Measurements from ENCODE around the gene DPEP3.
A peak's percentile ranks its signal among the peaks of the same experiment; 100 is the strongest.

The DPEP3 gene

DNA sequence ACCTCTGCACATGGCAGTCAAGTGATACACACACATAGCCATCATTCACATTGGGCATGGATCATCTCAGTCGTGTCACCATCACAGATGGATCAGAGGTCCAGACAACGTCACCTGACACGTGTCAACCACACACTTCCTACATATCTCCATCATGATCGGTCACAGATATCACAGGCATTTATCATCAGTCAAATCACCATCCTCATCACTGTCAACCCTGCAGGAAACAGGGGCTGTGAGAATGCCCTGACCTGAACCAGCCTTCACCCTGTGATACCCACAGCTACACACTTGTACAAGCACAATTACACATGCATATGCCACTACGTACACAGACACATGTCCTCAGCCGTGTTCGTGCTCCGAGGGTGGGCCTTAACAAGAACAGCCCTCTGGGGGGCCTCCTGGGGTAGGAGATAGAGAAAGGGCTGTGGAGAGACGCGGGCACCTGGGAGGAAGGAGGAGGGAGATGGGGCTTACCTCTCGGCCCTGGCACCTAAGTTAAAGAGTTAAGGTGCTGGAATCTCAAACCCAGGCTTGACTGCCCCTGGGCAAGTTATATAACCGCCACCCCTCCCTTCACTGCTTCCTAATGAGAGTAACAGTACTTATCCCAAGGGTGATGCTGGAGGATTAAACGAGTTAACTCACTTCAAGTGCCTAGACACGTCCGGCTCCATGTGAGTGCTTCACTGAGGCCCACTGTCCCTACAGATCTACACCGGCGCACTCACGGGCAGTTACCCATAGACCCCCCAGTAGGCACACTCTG, 12.9 kb downstream of the DPEP3 start:
- DNase-seq = no peak

DNA sequence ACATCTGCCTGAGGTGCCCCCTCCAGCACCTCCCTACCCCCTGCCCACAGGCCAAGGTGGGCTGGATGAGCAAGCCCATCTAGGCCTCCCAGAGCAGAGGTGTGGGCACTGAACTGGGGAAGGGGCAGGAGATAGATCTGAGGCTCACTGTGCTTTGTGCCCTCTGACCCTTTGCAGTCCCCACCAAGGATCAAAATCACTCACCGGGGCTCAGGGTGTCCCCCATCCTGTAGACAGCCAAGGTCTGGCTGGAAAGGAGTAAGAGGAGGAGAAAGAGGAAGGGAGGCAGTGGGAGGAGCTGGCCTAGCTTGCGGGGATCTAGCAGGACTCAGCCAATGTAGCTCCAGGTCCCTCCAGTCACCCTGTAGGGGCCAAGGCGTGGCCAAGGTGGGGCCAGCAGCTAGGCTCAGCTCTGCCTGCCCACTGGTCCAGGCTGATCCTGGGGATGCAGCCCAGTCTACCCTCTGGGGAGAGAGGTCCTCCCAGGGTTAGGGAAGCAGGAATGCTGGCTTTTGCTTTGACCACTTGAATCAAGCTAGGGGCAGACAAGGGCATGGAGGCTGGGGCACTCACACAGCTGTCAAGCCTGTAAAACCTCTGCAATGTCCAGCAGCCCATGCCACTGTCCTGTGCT, 13.6 kb downstream of the DPEP3 start:
- peak in 1 of 51 donors; percentile 31 for DNase-seq

GRCh38 chr16:67965668-67966548, 14.4 kb downstream of the DPEP3 start:
- no peak for DNase-seq

- no peak for DNase-seq
These were observed 15.7 kb downstream of the DPEP3 start for GRCh38 chr16:67964477-67965131.

- DNase-seq = peak in 7 of 51 donors; percentile 18 to 55 (median 45)
These were observed 16.5 kb downstream of the DPEP3 start for GRCh38 chr16:67963662-67964321.

DNA sequence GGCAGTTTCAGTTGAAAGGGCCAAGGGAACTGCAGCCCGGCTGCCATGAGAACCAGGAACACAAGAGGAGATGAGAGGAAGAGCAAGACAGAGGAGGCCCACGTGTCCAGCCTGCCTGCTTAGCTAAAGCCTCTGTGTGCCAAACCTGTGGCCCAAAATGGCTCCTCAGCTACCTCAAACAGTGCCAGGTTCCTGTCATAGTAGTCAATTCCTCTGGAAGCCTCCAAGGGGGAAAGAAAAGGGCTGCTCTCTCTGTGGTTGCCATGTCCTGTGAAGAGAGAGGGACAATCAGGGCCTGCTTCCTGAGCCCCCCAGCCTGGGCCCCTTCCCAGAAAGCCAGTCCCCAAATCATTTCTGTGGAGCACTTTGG, 17.0 kb downstream of the DPEP3 start:
- peak in 16 of 51 donors; percentile 5 to 62 (median 46) for DNase-seq

- DNase-seq = no peak
These were observed 18.2 kb downstream of the DPEP3 start for GRCh38 chr16:67962135-67962534.

DNA sequence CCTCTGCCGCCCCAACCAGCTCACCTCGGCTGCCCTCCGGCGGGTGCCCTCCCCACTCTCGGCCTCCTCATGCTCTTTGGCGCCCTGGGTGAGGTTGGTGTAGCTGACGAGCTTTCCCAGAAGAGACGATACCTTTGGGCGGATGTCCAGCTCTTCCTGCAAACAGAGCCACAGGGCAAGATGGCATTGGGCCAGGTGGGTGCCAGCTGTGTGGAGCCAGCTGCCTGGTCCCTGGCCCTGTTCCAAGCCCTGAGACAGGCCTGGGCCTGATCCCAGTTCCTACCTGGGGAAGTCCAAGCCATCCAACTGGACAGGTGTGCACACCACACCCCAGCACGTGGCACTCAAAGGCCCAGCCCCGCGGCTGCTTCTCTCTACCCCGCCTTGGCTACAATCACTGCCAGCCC, 18.7 kb downstream of the DPEP3 start:
- DNase-seq = peak in 1 of 51 donors; percentile 25

GRCh38 chr16:67959536-67960329, 20.6 kb downstream of the DPEP3 start:
- DNase-seq = no peak

DNA sequence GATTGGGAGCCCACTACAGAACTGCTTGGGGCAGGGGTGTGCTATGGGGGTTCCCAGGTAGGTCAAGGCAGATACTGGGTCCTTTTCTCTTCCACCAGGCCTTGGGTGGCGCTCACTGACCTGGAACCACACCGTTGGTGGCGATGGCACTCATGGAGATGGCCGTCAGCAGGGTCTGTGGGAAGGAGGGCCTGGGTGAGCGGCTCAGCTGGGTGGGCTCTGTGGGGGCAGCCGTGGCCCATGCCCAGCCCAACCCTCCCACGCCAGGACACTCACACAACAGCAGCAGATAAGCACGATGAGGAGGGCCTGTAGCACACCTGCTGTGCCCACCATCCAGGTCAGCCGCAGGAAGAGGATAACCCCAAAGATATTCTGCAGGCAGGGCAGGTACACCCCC, 22.7 kb downstream of the DPEP3 start:
- DNase-seq = no peak

DNA sequence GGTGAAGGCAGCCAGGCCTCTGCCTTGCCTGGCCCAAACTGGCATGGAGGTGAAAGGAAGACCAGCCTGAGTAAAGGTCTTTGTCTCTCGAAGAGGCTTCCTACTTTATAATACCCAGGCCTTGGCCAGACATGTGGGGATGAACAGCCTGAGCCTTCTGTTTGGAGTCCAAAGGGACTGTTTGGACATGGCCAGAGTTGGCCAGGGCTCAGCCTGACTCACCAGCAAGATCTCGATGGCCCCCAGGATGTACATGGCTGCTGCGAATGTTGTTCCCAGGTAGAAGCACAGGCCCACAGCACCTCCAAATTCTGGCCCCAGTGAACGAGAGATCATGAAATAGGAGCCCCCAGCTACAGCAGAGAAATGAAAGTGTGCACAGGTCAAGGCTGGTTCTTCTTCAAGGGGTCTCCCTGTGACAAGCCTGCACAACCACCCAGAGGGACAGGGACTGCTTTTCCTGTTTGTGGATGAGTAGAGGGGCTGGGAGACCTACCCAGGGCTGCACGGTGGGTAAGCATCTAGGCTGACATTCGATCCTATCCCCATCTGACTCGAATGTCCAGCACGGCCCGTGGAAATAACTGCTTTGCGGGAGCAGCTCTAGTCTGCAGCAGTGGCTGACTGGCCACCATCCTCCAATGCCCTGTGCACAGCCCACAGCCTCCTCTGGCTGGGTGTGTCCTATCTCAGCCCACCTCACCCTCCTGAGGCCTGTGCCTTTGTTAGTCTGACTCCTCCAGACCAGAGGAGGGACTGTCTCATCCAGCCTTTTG, 25.7 kb downstream of the DPEP3 start:
- no peak for DNase-seq

DNA sequence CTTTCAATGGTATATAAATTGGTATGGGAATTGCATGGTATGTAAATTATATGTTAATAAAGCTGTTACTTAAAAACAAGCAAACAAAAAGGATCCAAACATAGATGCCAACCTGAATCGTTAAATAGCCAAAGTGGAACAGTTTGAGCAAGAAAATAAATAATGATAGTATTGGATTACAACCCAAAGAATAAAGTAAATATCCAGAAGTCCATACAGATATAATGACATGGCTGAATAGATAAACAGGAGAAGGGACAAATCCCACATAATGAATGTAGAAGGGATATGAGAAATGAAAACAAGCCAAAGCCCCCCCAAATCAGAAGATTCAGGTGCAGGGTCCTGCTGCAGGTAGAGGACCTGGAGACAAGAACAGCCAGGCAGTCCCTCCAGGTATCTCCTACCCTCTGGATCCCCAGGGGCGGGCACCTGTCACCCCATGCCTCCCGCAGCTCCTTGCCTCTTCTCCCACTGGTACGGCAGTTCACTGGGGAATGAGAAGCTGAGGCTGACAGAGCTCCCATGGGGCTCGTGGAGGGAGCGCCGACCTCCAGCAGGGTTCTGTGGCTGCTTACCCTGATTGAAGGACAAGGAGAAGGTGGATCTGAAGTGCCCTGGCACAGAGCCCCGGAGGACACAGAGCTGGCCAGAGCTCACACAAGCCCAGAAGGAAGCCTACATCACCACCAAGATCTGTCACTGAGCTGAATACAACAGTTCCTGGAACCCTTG, 26.5 kb downstream of the DPEP3 start:
- no peak for DNase-seq

DNA sequence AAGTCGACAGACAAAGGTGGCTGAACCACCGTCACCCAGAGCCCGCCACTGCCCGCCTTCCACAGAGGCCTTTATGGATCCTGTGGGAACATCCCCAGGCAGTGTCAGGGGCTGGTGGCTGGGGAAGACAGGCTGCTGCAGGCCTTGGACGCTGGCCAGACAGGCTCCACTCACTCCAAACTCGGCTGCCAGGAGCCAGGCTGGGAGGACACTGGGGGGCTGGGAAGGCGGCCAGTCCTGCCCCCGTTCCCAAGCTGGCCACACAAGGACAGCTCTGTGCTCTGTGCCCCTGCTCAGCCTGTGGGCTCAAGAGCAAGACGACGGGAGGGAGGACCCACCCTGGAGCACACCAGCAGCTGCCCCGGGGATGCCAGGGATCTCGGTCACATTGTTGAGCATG, 28.8 kb downstream of the DPEP3 start:
- DNase-seq = peak; percentile 19 to 96 (median 85)

DNA sequence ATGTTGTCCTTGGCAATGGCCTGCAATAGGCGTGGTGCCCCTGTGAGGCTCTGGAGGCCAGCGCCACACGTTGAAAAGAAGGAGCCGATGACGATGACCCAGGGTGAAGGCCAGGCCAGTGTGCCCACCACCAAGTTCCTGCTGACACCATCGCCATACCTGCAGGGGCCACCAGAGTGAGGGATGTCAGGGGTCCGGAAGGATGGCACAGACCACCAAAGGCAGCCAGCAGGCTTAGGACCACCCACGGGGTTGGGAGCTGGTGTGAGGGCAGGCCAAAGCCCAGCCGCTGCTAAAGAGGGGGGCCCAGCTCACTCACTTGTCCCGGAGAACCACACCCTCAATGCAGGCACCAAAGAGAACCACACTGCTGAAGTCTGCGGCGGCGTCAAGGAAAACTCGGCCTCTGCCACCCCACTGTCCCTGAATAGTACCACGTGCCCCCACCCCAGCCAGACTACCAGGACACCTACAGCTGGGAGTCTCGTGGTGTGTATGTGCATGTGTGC, 29.9 kb downstream of the DPEP3 start:
- no peak for DNase-seq

DNA sequence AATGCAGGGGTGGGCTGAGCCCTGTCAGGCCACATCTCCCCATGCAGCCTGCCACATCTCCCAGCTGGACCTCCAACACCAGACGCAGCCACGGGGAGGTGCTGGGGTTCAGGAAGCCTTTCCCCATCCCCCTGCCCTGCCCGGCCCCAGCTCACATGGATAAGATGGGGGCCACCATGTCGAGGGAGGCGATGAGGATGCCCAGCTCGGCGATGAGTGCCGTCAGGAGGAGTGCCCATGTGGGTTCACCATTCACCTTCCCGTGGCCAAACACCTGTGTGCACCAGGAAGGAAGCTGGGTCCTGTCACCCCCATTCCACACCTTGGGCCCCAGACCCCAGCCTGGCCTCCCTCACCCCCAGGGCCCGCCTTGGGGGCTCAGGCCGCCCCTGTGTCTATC, 30.7 kb downstream of the DPEP3 start:
- no peak for DNase-seq

DNA sequence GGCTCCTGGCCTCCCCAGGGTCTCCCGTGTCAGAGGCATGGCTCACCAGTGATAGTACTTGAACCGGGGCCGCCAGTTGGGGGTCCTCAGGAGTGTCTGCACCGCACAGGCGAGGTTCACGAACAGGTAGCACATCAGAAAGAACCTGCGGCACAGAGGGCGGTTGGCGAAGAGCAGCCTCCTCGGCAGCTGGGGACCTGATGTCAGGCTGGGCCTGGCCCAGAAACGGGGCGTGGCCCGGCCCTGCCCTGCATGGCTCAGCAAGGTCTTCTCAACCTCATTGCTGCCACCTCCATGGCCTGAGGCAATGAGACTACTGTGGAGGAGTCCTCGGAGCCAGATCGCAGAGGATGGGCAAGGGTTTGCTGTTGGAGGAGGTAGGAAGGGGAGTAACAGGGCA, 32.3 kb downstream of the DPEP3 start:
- DNase-seq = no peak

- no peak for DNase-seq
These were observed 33.2 kb downstream of the DPEP3 start for GRCh38 chr16:67946966-67947558.

DNA sequence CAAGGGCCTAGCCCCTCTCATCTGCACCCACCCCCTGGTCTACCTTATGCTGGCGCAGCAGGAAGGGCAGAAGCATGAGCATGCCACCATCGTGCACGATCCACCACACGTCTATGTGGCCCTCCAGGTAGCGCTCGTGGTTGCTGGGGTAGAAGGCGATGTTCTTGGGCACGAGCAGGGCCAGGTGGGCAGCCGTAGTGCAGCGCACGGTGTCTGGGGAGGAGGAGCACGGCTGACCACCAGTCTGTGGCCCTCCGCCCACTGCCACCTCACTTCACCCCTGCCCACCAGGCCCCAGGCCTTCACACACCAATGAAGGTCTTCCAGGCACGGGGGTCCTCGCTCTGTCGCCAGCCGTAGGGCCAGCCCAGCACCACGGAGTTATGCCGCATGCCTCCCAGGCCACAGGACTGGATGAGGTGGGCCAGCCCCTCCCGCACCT, 34.1 kb downstream of the DPEP3 start:
- DNase-seq = no peak
